Neutrophil (primary cell): ENCODE data around the gene KIAA0930.
A peak's percentile ranks its signal among the peaks of the same experiment; 100 is the strongest.

ENCODE experiments used
- H3K27ac ChIP-seq: fragments of 200-600 bp; sonication (generic); 2 replicates; pipeline ENCODE4 v1.5.1; 2016; ENCODE audit warnings: mild to moderate bottlenecking, moderate library complexity
- H3K27me3 ChIP-seq: fragments of 200-600 bp; sonication (generic); 2 replicates; pipeline ENCODE4 v1.6.0; 2016; ENCODE audit warnings: mild to moderate bottlenecking
- H3K36me3 ChIP-seq: fragments of 200-600 bp; sonication (generic); 2 replicates; pipeline ENCODE4 v1.5.1; 2017
- H3K4me1 ChIP-seq, 2 experiments: fragments of 200-600 bp in 1 of 2; sonication (generic) in 1 of 2; 1 replicate in 1 of 2; 2 replicates in 1 of 2; pipeline versions ENCODE4 v1.5.1 to v1.6.1; 2013 to 2016; ENCODE audit warnings: low read depth in 1 of 2, low read length in 1 of 2, mild to moderate bottlenecking in 1 of 2, moderate library complexity in 1 of 2; ENCODE audit not compliant: control insufficient read depth in 1 of 2, insufficient read depth in 1 of 2
- H3K4me3 ChIP-seq, 2 experiments: fragments of 200-600 bp in 1 of 2; sonication (generic) in 1 of 2; 1 replicate in 1 of 2; 2 replicates in 1 of 2; pipeline ENCODE4 v1.5.1; 2013 to 2016; ENCODE audit warnings: low read depth in 1 of 2, low read length in 1 of 2, mild to moderate bottlenecking in 1 of 2, moderate library complexity in 1 of 2
- H3K9me3 ChIP-seq: fragments of 200-600 bp; sonication (generic); 2 replicates; pipeline ENCODE4 v1.5.1; 2016
- CTCF ChIP-seq: fragments of 200-600 bp; sonication (generic); IDR thresholded peaks from 2 replicates; pipeline ENCODE4 v1.5.1; 2016; ENCODE audit warnings: antibody characterized with exemption

KIAA0930 gene

GRCh38 chr22:45144916-45145315 lies 95.8 kb downstream of the KIAA0930 start:
- no peaks in the 10 kb centered on the region for H3K27me3 ChIP-seq
- H3K36me3 ChIP-seq = peaks cover 13% of the 10 kb centered on the region
- no peaks in the 10 kb centered on the region for H3K4me1 ChIP-seq
- TF ChIP-seq CTCF = no peak
- peak overlapping the region; percentile 24 for H3K27ac ChIP-seq
- H3K9me3 ChIP-seq = no peaks in the 10 kb centered on the region
- H3K4me3 ChIP-seq = no peak overlapping the region

GRCh38 chr22:45142376-45142775 lies 98.3 kb downstream of the KIAA0930 start:
- no peaks in the 10 kb centered on the region for H3K27me3 ChIP-seq
- H3K9me3 ChIP-seq = no peaks in the 10 kb centered on the region
- H3K4me1 ChIP-seq = no peaks in the 10 kb centered on the region
- H3K27ac ChIP-seq = no peak overlapping the region
- TF ChIP-seq CTCF = no peak
- H3K36me3 ChIP-seq = no peaks in the 10 kb centered on the region
- no peak overlapping the region for H3K4me3 ChIP-seq
